Measurements from ENCODE around the gene TUBB2B. TPM values are rescaled to one million over a fixed set of nuclear protein-coding genes. Genes with fewer than 3 reads are reported as not detected.

The TUBB2B gene
- total and polyA plus RNA-seq, 10 of the 15 experiments (the other 5 are each of a cell fraction or from before 2014, with no cell fraction given), result 2.6 to 75.2 (median 21.2) TPM

GRCh38 chr6:3258720-3259490 lies 31.5 kb upstream of the TUBB2B start, which contains the start of gene PSMG4:
Gene PSMG4, plus strand, starts transcription at chr6:3258947. Its CDS starts 76 bp downstream, at chr6:3259023.
- Histone ChIP-seq H4K20me1 (ENCODE audit: control insufficient read depth, insufficient read depth) (no peaks in the 10 kb centered on the region), H3K36me3 (ENCODE audit: control insufficient read depth in 2 of 2, insufficient read depth in 2 of 2, low read length in 1 of 2) (peaks cover 5% of the 10 kb centered on the region in 2 experiments), H2AFZ (ENCODE audit: control insufficient read depth, low read depth, low read length) (peak within 1 kb of the TSS; percentile 87), H3K27me3 (replicated peaks in 1 of 2; ENCODE audit: control insufficient read depth in 2 of 2, insufficient read depth in 2 of 2, low read length in 1 of 2) (no peaks in the 10 kb centered on the region), H3K27ac (ENCODE audit: control insufficient read depth, insufficient read depth) (peak within 1 kb of the TSS; percentile 65), H3K9ac (ENCODE audit: control insufficient read depth, insufficient read depth, low read length) (peak within 1 kb of the TSS; percentile 85), H3K79me2 (ENCODE audit: control insufficient read depth, insufficient read depth, low read length) (peaks cover 46% of the 10 kb centered on the region), H3K9me3 (replicated peaks; ENCODE audit: control insufficient read depth, insufficient read depth, low read length) (no peaks in the 10 kb centered on the region; the same call in 2 of the 3 replicates), H3K4me3 (peak within 1 kb of the TSS; percentile 100), H3K4me2 (ENCODE audit: control insufficient read depth, insufficient read depth) (peak within 1 kb of the TSS; percentile 90), H3K4me1 (ENCODE audit: control insufficient read depth, insufficient read depth, low read length) (no peaks in the 10 kb centered on the region)
- ChIA-PET RAD21 (ENCODE audit: unreplicated experiment) (interaction anchor here (0.5 to 2.3 kb wide), 3 partner anchors 22 to 102 kb away, joined by 3 to 9 read pairs (median 4); partner anchors contain the start of gene TUBB2A), CTCF (interaction anchor here (0.5 to 4.4 kb wide), 5 partner anchors 9 to 261 kb away, joined by 3 to 26 read pairs (median 3); partner anchors contain the start of genes BPHL and TUBB2A), POLR2A (interaction anchor here (0.6 to 1.0 kb wide), 4 partner anchors 82 to 881 kb away, joined by 3 to 5 read pairs (median 3); a partner anchor contains a TSS), SMC1A (ENCODE audit: uncharacterized antibody, unreplicated experiment) (interaction anchor here (0.6 to 1.6 kb wide), 5 partner anchors 23 to 473 kb away, joined by 3 to 8 read pairs (median 4); no protein-coding TSS in a partner anchor)
- in situ Hi-C loops (cut with MboI), result no loop called here
- FAIRE-seq, result peak; percentile 59
- no TSS peak for BruUV-seq (replicated peaks)
- ATAC-seq, result peak; percentile 92
- DNase-seq (ENCODE audit: low read depth, low spot score), result peak; percentile 48
- 2% methylated on average over 46 of the region's 80 CpGs for WGBS (ENCODE audit: insufficient coverage, insufficient replicate concordance, low lambda C conversion rate, missing lambda C conversion rate)
- intact Hi-C loops (cut with micrococcal nuclease; ENCODE audit: unreplicated experiment), result loop anchor here (2.0 kb wide), 1 partner anchor 132 kb away; no protein-coding TSS in a partner anchor
- peak in 1 of 2 experiments; percentile 68; a peak in 2 of 3 replicates for TF ChIP-seq EGR1 (IDR thresholded peaks at IDR 0.05; ENCODE audit: borderline replicate concordance in 1 of 2, low read depth in 2 of 2, low read length in 2 of 2)
- TF ChIP-seq IRF3 (IDR thresholded peaks at IDR 0.05), result no peak
- peak; percentile 71; the same call in 1 of the 2 replicates for TF ChIP-seq TCF3 (IDR thresholded peaks at IDR 0.05; ENCODE audit: borderline replicate concordance, insufficient read depth, low read depth, low read length)
- no peak for TF ChIP-seq RFX5 (IDR thresholded peaks at IDR 0.05; ENCODE audit: low read depth, low read length)
- peak; percentile 80 for TF ChIP-seq IKZF1 (conservative IDR thresholded peaks at IDR 0.05)
- peak; percentile 81; the same call in 1 of the 2 replicates for TF ChIP-seq RB1 (IDR thresholded peaks at IDR 0.05; ENCODE audit: borderline replicate concordance)
- TF ChIP-seq POLR2AphosphoS5 (IDR thresholded peaks at IDR 0.05; ENCODE audit: low read length), result peak; percentile 58; the same call in 1 of the 2 replicates
- 0 out of 2 replicates have a peak, but pooled peaks have one; percentile 27 for TF ChIP-seq NR2F1 (conservative IDR thresholded peaks at IDR 0.05)
- TF ChIP-seq NFYA (IDR thresholded peaks at IDR 0.05; ENCODE audit: borderline replicate concordance, low read depth, low read length), result no peak
- TF ChIP-seq STAT1 (conservative IDR thresholded peaks at IDR 0.05), result peak; percentile 57; the same call in 1 of the 2 replicates
- TF ChIP-seq, protein P1, sequence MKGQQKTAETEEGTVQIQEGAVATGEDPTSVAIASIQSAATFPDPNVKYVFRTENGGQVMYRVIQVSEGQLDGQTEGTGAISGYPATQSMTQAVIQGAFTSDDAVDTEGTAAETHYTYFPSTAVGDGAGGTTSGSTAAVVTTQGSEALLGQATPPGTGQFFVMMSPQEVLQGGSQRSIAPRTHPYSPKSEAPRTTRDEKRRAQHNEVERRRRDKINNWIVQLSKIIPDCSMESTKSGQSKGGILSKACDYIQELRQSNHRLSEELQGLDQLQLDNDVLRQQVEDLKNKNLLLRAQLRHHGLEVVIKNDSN (IDR thresholded peaks at IDR 0.05; ENCODE audit: borderline replicate concordance, extremely low read length, insufficient read depth, low read depth, low read length), result no peak
- TF ChIP-seq MYC (IDR thresholded peaks at IDR 0.05; ENCODE audit: insufficient read depth, insufficient read length, insufficient replicate concordance, low read length, severe bottlenecking), result peak; percentile 97
- peak; percentile 63 for TF ChIP-seq E4F1 (IDR thresholded peaks at IDR 0.05; ENCODE audit: borderline replicate concordance, partially characterized antibody)
- peak; percentile 86 to 98 for TF ChIP-seq SRF (IDR thresholded peaks at IDR 0.05; ENCODE audit: low read depth in 2 of 2, low read length in 2 of 2)
- peak; percentile 84; the same call in 1 of the 2 replicates for TF ChIP-seq SIN3A (IDR thresholded peaks at IDR 0.05; ENCODE audit: low read depth, low read length)
- TF ChIP-seq SUPT20H (IDR thresholded peaks at IDR 0.05; ENCODE audit: borderline replicate concordance, control insufficient read depth, low read depth, low read length), result no peak
- peak; percentile 64; the same call in 1 of the 2 replicates for TF ChIP-seq DPF2 (IDR thresholded peaks at IDR 0.05)
- peak; percentile 56; the same call in 1 of the 2 replicates for TF ChIP-seq ZNF24 (IDR thresholded peaks at IDR 0.05)

Measured in GM12878 (cell line).